H1 (cell line): Measurements from ENCODE around the gene NUDT3. TPM values are rescaled to one million over a fixed set of nuclear protein-coding genes. Genes with fewer than 3 reads are reported as not detected.

Source experiments
- CTCF ChIA-PET: fragments of 300-600 bp; sonication (Branson Sonifier 250); formaldehyde crosslinking; loops from one replicate; lab custom pipeline; 2021; ENCODE audit not compliant: partially characterized antibody; lab: Charles Lee
- POLR2A ChIA-PET: fragments of 300-600 bp; sonication (Branson Sonifier 250); formaldehyde crosslinking; loops from one replicate; lab custom pipeline; 2021; ENCODE audit warnings: inconsistent platforms; ENCODE audit not compliant: partially characterized antibody; lab: Charles Lee
- DNase-seq, 2 experiments: peaks; one replicate each; pipeline versions ENCODE4 v3.0.0 to v3.0.0-alpha.2; 2010 to 2022; ENCODE audit warnings: low spot score in 2 of 2, low read depth in 1 of 2, mixed read lengths in 1 of 2
- FAIRE-seq: peaks from 2 replicates; lab custom pipeline; 2011; peaks lifted over from hg19 to GRCh38; lab: Jason Lieb, UNC
- H2AFZ ChIP-seq: 2 replicates; pipeline ENCODE4 v1.8.1; 2012; ENCODE audit warnings: low read length, inconsistent platforms
- H2AK5ac ChIP-seq: 2 replicates; pipeline ENCODE4 v1.6.1; 2013; ENCODE audit warnings: low read depth, low read length
- H2BK120ac ChIP-seq: replicated peaks from 2 replicates; pipeline ENCODE3; 2013; ENCODE audit warnings: low read depth, low read length, inconsistent platforms
- H2BK12ac ChIP-seq: 2 replicates; pipeline ENCODE4 v1.6.1; 2013; ENCODE audit warnings: low read depth, low read length
- H2BK15ac ChIP-seq: 2 replicates; pipeline ENCODE4 v1.6.1; 2013; ENCODE audit warnings: low read length
- H2BK20ac ChIP-seq: 2 replicates; pipeline ENCODE4 v1.6.1; 2013; ENCODE audit warnings: low read length
- H2BK5ac ChIP-seq: 2 replicates; pipeline ENCODE4 v1.6.1; 2013; ENCODE audit warnings: low read depth, low read length
- H3K14ac ChIP-seq: 2 replicates; pipeline ENCODE4 v1.6.1; 2013; ENCODE audit warnings: inconsistent platforms; ENCODE audit not compliant: insufficient read length
- H3K18ac ChIP-seq: 2 replicates; pipeline ENCODE4 v1.6.1; 2013; ENCODE audit warnings: low read length; ENCODE audit errors: extremely low read depth
- H3K23ac ChIP-seq: 2 replicates; pipeline ENCODE4 v1.6.1; 2013; ENCODE audit warnings: inconsistent platforms; ENCODE audit not compliant: insufficient read length
- H3K23me2 ChIP-seq: 2 replicates; pipeline ENCODE4 v1.6.1; 2013; ENCODE audit warnings: low read depth, low read length
- H3K27ac ChIP-seq: 2 replicates; pipeline ENCODE4 v1.6.1; 2011; ENCODE audit warnings: low read depth, low read length, inconsistent platforms
- H3K27me3 ChIP-seq, 4 experiments: replicated peaks in 1 of 4; 1 replicate in 1 of 4; 2 replicates in 3 of 4; pipeline versions ENCODE4 v1.6.1 to v1.8.1; 2011 to 2013; ENCODE audit warnings: low read length in 3 of 4, mild to moderate bottlenecking in 3 of 4, inconsistent platforms in 2 of 4, mixed read lengths in 2 of 4, moderate library complexity in 1 of 4; ENCODE audit not compliant: control insufficient read depth in 3 of 4, insufficient read depth in 3 of 4; ENCODE audit errors: extremely low read depth in 1 of 4
- H3K36me3 ChIP-seq, 4 experiments: 2 replicates each; pipeline versions ENCODE4 v1.6.1 to v1.8.1; 2011 to 2013; ENCODE audit warnings: mild to moderate bottlenecking in 4 of 4, low read length in 3 of 4, moderate library complexity in 2 of 4, control low read depth in 1 of 4, inconsistent platforms in 1 of 4; ENCODE audit not compliant: insufficient read depth in 4 of 4, control insufficient read depth in 2 of 4
- H3K4ac ChIP-seq: replicated peaks from 2 replicates; pipeline ENCODE3; 2013; ENCODE audit warnings: low read length, low read depth, mixed read lengths, inconsistent platforms; ENCODE audit not compliant: insufficient read length
- H3K4me1 ChIP-seq, 4 experiments: replicated peaks in 1 of 4; 1 replicate in 1 of 4; 2 replicates in 3 of 4; pipeline versions ENCODE4 v1.6.1 to v1.8.1; 2011 to 2013; ENCODE audit warnings: low read length in 3 of 4, inconsistent platforms in 2 of 4, mixed read lengths in 1 of 4; ENCODE audit not compliant: insufficient read depth in 4 of 4, control insufficient read depth in 3 of 4
- H3K4me2 ChIP-seq, 2 experiments: 2 replicates each; pipeline versions ENCODE4 v1.6.1 to v1.8.1; 2011 to 2013; ENCODE audit warnings: low read depth in 2 of 2, low read length in 2 of 2, control low read depth in 1 of 2, inconsistent platforms in 1 of 2, mild to moderate bottlenecking in 1 of 2; ENCODE audit not compliant: insufficient read depth in 1 of 2
- H3K4me3 ChIP-seq, 4 experiments: fragments of 200-600, 300-600 bp in 1 of 4; sonication (generic), shearing (Covaris generic), sonication (Bioruptor Twin) in 1 of 4; 2 replicates each; pipeline versions ENCODE4 v1.5.1 to v1.8.1; 2011 to 2016; ENCODE audit warnings: low read length in 4 of 4, low read depth in 3 of 4, control low read depth in 2 of 4, inconsistent platforms in 2 of 4, mild to moderate bottlenecking in 2 of 4, mixed read lengths in 1 of 4, moderate library complexity in 1 of 4; ENCODE audit not compliant: insufficient read depth in 2 of 4; ENCODE audit errors: extremely low read depth in 1 of 4
- H3K56ac ChIP-seq: replicated peaks from 2 replicates; pipeline ENCODE3; 2013; ENCODE audit warnings: low read depth, mild to moderate bottlenecking, mixed read lengths, low read length, inconsistent platforms; ENCODE audit not compliant: insufficient read length
- H3K79me1 ChIP-seq: 2 replicates; pipeline ENCODE4 v1.6.1; 2013; ENCODE audit warnings: low read depth, low read length, control low read depth
- H3K79me2 ChIP-seq, 2 experiments: 2 replicates each; pipeline versions ENCODE4 v1.6.1 to v1.8.1; 2012 to 2013; ENCODE audit warnings: low read length in 2 of 2, mild to moderate bottlenecking in 2 of 2, inconsistent platforms in 1 of 2; ENCODE audit not compliant: insufficient read depth in 2 of 2, control insufficient read depth in 1 of 2
- H3K9ac ChIP-seq, 4 experiments: replicated peaks in 1 of 4; 1 replicate in 1 of 4; 2 replicates in 3 of 4; pipeline versions ENCODE4 v1.6.1 to v1.8.1; 2011 to 2013; ENCODE audit warnings: low read depth in 3 of 4, low read length in 3 of 4, control low read depth in 2 of 4, mild to moderate bottlenecking in 2 of 4, moderate library complexity in 2 of 4, inconsistent platforms in 1 of 4; ENCODE audit errors: extremely low read depth in 1 of 4
- H3K9me3 ChIP-seq, 2 experiments: 2 replicates each; pipeline versions ENCODE4 v1.6.1 to v1.8.1; 2012 to 2013; ENCODE audit warnings: mild to moderate bottlenecking in 2 of 2, moderate library complexity in 2 of 2, control low read depth in 1 of 2, inconsistent platforms in 1 of 2, low read depth in 1 of 2, low read length in 1 of 2, mixed read lengths in 1 of 2; ENCODE audit not compliant: insufficient read depth in 2 of 2
- H4K20me1 ChIP-seq, 2 experiments: replicated peaks in 1 of 2; 2 replicates each; pipeline versions ENCODE3 to v1.8.1; 2011 to 2013; ENCODE audit warnings: inconsistent platforms in 2 of 2, low read length in 2 of 2, mild to moderate bottlenecking in 1 of 2; ENCODE audit not compliant: insufficient read depth in 2 of 2, control insufficient read depth in 1 of 2
- H4K5ac ChIP-seq: 2 replicates; pipeline ENCODE4 v1.6.1; 2013; ENCODE audit warnings: low read length, low read depth, mixed read lengths, inconsistent platforms; ENCODE audit not compliant: insufficient read length
- H4K8ac ChIP-seq: 2 replicates; pipeline ENCODE4 v1.8.0; 2013; ENCODE audit warnings: mild to moderate bottlenecking, moderate library complexity, low read length, inconsistent platforms; ENCODE audit not compliant: insufficient read depth; ENCODE audit errors: extremely low read depth
- H4K91ac ChIP-seq: replicated peaks from 2 replicates; pipeline ENCODE3; 2013; ENCODE audit warnings: low read length, mixed read lengths, inconsistent platforms; ENCODE audit not compliant: insufficient read length
- CREB1 ChIP-seq: IDR thresholded peaks from 2 replicates; pipeline ENCODE4 v1.6.1; 2012; ENCODE audit warnings: inconsistent platforms
- JUN ChIP-seq: IDR thresholded peaks from 2 replicates; pipeline ENCODE4 v1.6.1; 2011; ENCODE audit warnings: low read depth, mild to moderate bottlenecking, improper control_type of control experiment, low read length
- SP4 ChIP-seq: IDR thresholded peaks from 2 replicates; pipeline ENCODE4 v1.6.1; 2012; ENCODE audit warnings: low read length, inconsistent platforms
- TAF7 ChIP-seq: optimal IDR thresholded peaks from 2 replicates; pipeline ENCODE3; 2011; ENCODE audit warnings: low read depth, mild to moderate bottlenecking, inconsistent platforms, low read length, moderate library complexity, borderline replicate concordance
- TEAD4 ChIP-seq: IDR thresholded peaks from 2 replicates; pipeline ENCODE4 v1.6.1; 2012; ENCODE audit warnings: low read depth, low read length, inconsistent platforms, mixed read lengths
- ZNF274 ChIP-seq: IDR thresholded peaks from 2 replicates; pipeline ENCODE4 v1.7.0; 2012; ENCODE audit warnings: low read length, borderline replicate concordance; ENCODE audit errors: extremely low read depth
- WGBS, 2 experiments: shearing (Covaris generic) in 1 of 2; methylation state at CpG; one replicate each; pipeline versions ENCODE4 v1.1.6 to v1.1.7; 2013 to 2015; ENCODE audit warnings: low lambda C conversion rate in 2 of 2, mixed read lengths in 2 of 2, inconsistent platforms in 1 of 2, low coverage in 1 of 2, missing lambda C conversion rate in 1 of 2; ENCODE audit not compliant: insufficient replicate concordance in 2 of 2, insufficient coverage in 1 of 2, insufficient read length in 1 of 2; ENCODE audit errors: extremely low coverage in 1 of 2, missing lambda C conversion rate in 1 of 2; 5-methylcytosine and 5-hydroxymethylcytosine counted together
- polyA plus RNA-seq, 7 experiments: library from polyadenylated mRNA; depleted of rRNA in 3 of 7; stranded (reverse) in 5 of 7; unstranded in 2 of 7; fragments of >200 nt in 5 of 7; fragments of 200-250 nt in 2 of 7; gene quantifications; 1 replicate in 5 of 7; 2 replicates in 1 of 7; 4 replicates in 1 of 7; pipeline versions ENCODE4 v1.2.1 to v1.2.3, GENCODE V29; 2011 to 2013; ENCODE audit warnings: missing spikeins in 2 of 7, mixed read lengths in 2 of 7
- total RNA-seq: library from RNA; stranded (reverse); fragmentation: NEBNext Ultra II Directional; extraction: Animal tissue kit (Norgen Biotek cat#: 25700); gene quantifications from 2 replicates; pipeline ENCODE4 v1.2.1, GENCODE V29; 2021

The NUDT3 gene
- total and polyA plus RNA-seq, 2 of the 8 experiments (the other 6 are each of a cell fraction or from before 2014, with no cell fraction given), result 14.1 to 36.9 TPM

- no peak overlapping the region for H3K18ac ChIP-seq
- no peak overlapping the region for H2BK12ac ChIP-seq
- no peak for DNase-seq
- H3K27ac ChIP-seq, result no peak overlapping the region
- no peak overlapping the region for H2BK20ac ChIP-seq
- H2AFZ ChIP-seq, result no peak overlapping the region
- ChIA-PET POLR2A (interaction anchor here (0.6 to 1.1 kb wide), 3 partner anchors 9 to 312 kb away, joined by 3 to 4 read pairs (median 3); partner anchors contain the start of gene SMIM29), CTCF (no interaction called here)
- H3K79me1 ChIP-seq, result no peaks in the 10 kb centered on the region
- no peak overlapping the region for H2BK120ac ChIP-seq
- H3K23ac ChIP-seq, result no peak overlapping the region
- H2AK5ac ChIP-seq, result no peak overlapping the region
- H3K4me1 ChIP-seq, result peaks cover 0 to 11% (median 6%) of the 10 kb centered on the region in 4 experiments; a peak in 4 of 7 replicates
- no peak overlapping the region for H4K8ac ChIP-seq
- no peaks in the 10 kb centered on the region for H3K27me3 ChIP-seq
- peaks cover 0 to 5% of the 10 kb centered on the region in 2 experiments for H4K20me1 ChIP-seq
- no peak overlapping the region for H3K14ac ChIP-seq
- 91% methylated on average over 6 of the region's 6 CpGs; no CpG with 5 or more reads in 1 of the 2 experiments for WGBS, 2 experiments
- no peak overlapping the region for H3K56ac ChIP-seq
- H3K4ac ChIP-seq, result no peak overlapping the region
- no peaks in the 10 kb centered on the region for H3K9me3 ChIP-seq
- no peak for FAIRE-seq
- no peaks in the 10 kb centered on the region for H3K23me2 ChIP-seq
- H2BK5ac ChIP-seq, result no peak overlapping the region
- no peak overlapping the region for H4K91ac ChIP-seq
- H2BK15ac ChIP-seq, result no peak overlapping the region
- H3K79me2 ChIP-seq, result peaks cover 0 to 11% of the 10 kb centered on the region in 2 experiments; a peak in 2 of 4 replicates
- H3K36me3 ChIP-seq, result no peaks in the 10 kb centered on the region
- H4K5ac ChIP-seq, result no peak overlapping the region
- H3K9ac ChIP-seq, result no peak overlapping the region
- H3K4me2 ChIP-seq, result no peak overlapping the region
- no peak overlapping the region for H3K4me3 ChIP-seq
- TF ChIP-seq TEAD4 (no peak), JUN (no peak), SP4 (no peak), CREB1 (no peak), TAF7 (no peak), ZNF274 (no peak)
Measured at GRCh38 chr6:34315780-34316179, 76.7 kb downstream of the NUDT3 start.
